ENCODE results near the gene RDH5. TPM values are rescaled to one million over a fixed set of nuclear protein-coding genes. Genes with fewer than 3 reads are reported as not detected.

RDH5 gene
- total and polyA plus RNA-seq, 2 of the 13 experiments (the other 11 are each of a cell fraction or from before 2014, with no cell fraction given), result 2.6 to 5.7 TPM

DNA sequence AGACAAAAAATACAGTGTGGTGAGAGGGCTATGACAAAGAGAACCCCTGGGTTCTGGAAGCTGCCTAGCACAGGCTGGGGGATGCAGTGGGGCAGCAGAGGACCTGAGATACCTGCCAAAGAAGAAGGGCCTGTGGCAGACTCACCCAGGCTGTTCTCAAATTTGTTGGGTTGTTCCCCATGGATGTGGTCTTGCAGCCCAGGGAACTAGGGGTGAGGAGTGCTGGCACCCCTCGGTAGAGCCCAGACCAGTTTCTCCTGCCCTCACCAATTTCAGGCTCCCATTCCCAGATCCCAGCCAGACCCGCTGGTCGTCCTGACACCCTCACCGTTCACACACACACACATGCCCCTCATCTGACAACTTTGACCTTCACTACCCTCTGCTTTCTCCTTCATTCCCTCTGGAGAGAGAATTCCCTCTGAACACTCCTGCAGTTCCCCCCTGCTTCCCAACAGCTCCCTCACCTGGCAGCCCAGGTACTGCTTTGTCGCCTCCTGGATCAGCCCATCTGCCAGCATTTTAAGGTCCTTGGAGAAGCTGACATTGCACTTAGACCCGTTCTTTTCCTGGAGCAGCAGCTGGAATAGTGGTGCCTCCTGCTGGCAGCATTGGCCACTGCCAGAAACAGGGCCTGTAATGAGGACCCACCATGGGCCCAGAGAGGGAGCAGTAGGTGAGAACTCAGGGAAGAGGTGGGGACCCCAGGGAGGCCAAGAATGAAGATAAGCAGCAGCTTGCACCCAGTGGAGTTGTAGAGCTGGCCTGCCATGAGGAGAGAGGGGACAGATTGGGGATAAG is 16.8 kb downstream of the RDH5 start (continued):
- TF ChIP-seq, protein P1, sequence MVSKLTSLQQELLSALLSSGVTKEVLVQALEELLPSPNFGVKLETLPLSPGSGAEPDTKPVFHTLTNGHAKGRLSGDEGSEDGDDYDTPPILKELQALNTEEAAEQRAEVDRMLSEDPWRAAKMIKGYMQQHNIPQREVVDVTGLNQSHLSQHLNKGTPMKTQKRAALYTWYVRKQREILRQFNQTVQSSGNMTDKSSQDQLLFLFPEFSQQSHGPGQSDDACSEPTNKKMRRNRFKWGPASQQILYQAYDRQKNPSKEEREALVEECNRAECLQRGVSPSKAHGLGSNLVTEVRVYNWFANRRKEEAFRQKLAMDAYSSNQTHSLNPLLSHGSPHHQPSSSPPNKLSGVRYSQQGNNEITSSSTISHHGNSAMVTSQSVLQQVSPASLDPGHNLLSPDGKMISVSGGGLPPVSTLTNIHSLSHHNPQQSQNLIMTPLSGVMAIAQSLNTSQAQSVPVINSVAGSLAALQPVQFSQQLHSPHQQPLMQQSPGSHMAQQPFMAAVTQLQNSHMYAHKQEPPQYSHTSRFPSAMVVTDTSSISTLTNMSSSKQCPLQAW (CRISPR knock-in tag; IDR thresholded peaks at IDR 0.05), result peak; percentile 59; the same call in 1 of the 2 replicates
- TF ChIP-seq ELF1 (CRISPR knock-in tag; IDR thresholded peaks at IDR 0.05) (0 out of 2 replicates have a peak, but pooled peaks have one; percentile 32), KDM5A (IDR thresholded peaks at IDR 0.05; ENCODE audit: borderline replicate concordance, low read length) (no peak), MAZ (IDR thresholded peaks at IDR 0.05; ENCODE audit: borderline replicate concordance, low read depth, low read length) (no peak), MAZ (CRISPR knock-in tag; IDR thresholded peaks at IDR 0.05; ENCODE audit: low read depth) (0 out of 2 replicates have a peak, but pooled peaks have one; percentile 19), SIN3B (IDR thresholded peaks at IDR 0.05; ENCODE audit: low read length) (no peak), HOXA7 (CRISPR knock-in tag; IDR thresholded peaks at IDR 0.05) (no peak), SALL1 (CRISPR knock-in tag; IDR thresholded peaks at IDR 0.05) (peak; percentile 51), ZNF572 (CRISPR knock-in tag; IDR thresholded peaks at IDR 0.05) (0 out of 2 replicates have a peak, but pooled peaks have one; percentile 69), KDM4B (CRISPR knock-in tag; IDR thresholded peaks at IDR 0.05) (no peak; the same call in 1 of the 2 replicates), HNF4A (CRISPR knock-in tag; IDR thresholded peaks at IDR 0.05) (peak; percentile 40; the same call in 1 of the 2 replicates), CREM (IDR thresholded peaks at IDR 0.05) (no peak), CREM (CRISPR knock-in tag; IDR thresholded peaks at IDR 0.05) (no peak), ZFP1 (CRISPR knock-in tag; IDR thresholded peaks at IDR 0.05) (0 out of 2 replicates have a peak, but pooled peaks have one; percentile 29), ZNF136 (CRISPR knock-in tag; IDR thresholded peaks at IDR 0.05; ENCODE audit: low read depth) (no peak), RXRA (CRISPR knock-in tag; IDR thresholded peaks at IDR 0.05) (peak; percentile 50; the same call in 1 of the 2 replicates), PCBP2 (optimal IDR thresholded peaks at IDR 0.05; ENCODE audit: low read depth, low read length, poor library complexity, severe bottlenecking) (no peak), PHF20 (CRISPR knock-in tag; IDR thresholded peaks at IDR 0.05) (0 out of 2 replicates have a peak, but pooled peaks have one; percentile 22), MIER2 (CRISPR knock-in tag; IDR thresholded peaks at IDR 0.05) (peak; percentile 38; the same call in 1 of the 2 replicates), ZNF24 (IDR thresholded peaks at IDR 0.05) (no peak), RFX1 (IDR thresholded peaks at IDR 0.05) (no peak), ZMYM4 (CRISPR knock-in tag; IDR thresholded peaks at IDR 0.05) (peak; percentile 32; the same call in 1 of the 2 replicates)
- TF ChIP-seq, protein P2, sequence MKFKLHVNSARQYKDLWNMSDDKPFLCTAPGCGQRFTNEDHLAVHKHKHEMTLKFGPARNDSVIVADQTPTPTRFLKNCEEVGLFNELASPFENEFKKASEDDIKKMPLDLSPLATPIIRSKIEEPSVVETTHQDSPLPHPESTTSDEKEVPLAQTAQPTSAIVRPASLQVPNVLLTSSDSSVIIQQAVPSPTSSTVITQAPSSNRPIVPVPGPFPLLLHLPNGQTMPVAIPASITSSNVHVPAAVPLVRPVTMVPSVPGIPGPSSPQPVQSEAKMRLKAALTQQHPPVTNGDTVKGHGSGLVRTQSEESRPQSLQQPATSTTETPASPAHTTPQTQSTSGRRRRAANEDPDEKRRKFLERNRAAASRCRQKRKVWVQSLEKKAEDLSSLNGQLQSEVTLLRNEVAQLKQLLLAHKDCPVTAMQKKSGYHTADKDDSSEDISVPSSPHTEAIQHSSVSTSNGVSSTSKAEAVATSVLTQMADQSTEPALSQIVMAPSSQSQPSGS (CRISPR knock-in tag; IDR thresholded peaks at IDR 0.05), result 0 out of 2 replicates have a peak, but pooled peaks have one; percentile 37
- TF ChIP-seq, protein P3, sequence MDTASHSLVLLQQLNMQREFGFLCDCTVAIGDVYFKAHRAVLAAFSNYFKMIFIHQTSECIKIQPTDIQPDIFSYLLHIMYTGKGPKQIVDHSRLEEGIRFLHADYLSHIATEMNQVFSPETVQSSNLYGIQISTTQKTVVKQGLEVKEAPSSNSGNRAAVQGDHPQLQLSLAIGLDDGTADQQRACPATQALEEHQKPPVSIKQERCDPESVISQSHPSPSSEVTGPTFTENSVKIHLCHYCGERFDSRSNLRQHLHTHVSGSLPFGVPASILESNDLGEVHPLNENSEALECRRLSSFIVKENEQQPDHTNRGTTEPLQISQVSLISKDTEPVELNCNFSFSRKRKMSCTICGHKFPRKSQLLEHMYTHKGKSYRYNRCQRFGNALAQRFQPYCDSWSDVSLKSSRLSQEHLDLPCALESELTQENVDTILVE (CRISPR knock-in tag; IDR thresholded peaks at IDR 0.05), result peak; percentile 44; the same call in 1 of the 2 replicates
- TF ChIP-seq, protein P4, sequence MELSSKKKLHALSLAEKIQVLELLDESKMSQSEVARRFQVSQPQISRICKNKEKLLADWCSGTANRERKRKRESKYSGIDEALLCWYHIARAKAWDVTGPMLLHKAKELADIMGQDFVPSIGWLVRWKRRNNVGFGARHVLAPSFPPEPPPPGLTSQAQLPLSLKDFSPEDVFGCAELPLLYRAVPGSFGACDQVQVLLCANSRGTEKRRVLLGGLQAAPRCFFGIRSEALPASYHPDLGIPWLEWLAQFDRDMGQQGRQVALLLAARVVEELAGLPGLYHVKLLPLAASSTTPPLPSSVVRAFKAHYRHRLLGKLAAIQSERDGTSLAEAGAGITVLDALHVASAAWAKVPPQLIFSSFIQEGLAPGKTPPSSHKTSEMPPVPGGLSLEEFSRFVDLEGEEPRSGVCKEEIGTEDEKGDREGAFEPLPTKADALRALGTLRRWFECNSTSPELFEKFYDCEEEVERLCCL (CRISPR knock-in tag; IDR thresholded peaks at IDR 0.05; ENCODE audit: borderline replicate concordance), result no peak
- TF ChIP-seq, protein P5, sequence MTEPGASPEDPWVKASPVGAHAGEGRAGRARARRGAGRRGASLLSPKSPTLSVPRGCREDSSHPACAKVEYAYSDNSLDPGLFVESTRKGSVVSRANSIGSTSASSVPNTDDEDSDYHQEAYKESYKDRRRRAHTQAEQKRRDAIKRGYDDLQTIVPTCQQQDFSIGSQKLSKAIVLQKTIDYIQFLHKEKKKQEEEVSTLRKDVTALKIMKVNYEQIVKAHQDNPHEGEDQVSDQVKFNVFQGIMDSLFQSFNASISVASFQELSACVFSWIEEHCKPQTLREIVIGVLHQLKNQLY (CRISPR knock-in tag; IDR thresholded peaks at IDR 0.05), result 0 out of 2 replicates have a peak, but pooled peaks have one; percentile 29
